OCI-LY7 (cell line): ENCODE results near the gene RECK. TPM values are rescaled to one million over a fixed set of nuclear protein-coding genes. Genes with fewer than 3 reads are reported as not detected.

Experiments
- BruUV-seq: library from RNA; stranded (reverse); fragments of 400-500 nt; replicated peaks from 2 replicates; lab custom pipeline; 2021; lab: Mats Ljungman, UMichigan
- CTCF ChIA-PET: fragments of 300-600 bp; sonication (Branson Sonifier 250); formaldehyde crosslinking; loops from one replicate; lab custom pipeline; 2022; ENCODE audit warnings: antibody characterized with exemption; ENCODE audit not compliant: unreplicated experiment; lab: Charles Lee
- POLR2A ChIA-PET: fragments of 300-600 bp; sonication (Branson Sonifier 250); formaldehyde crosslinking; loops from one replicate; lab custom pipeline; 2022; ENCODE audit warnings: antibody characterized with exemption; lab: Charles Lee
- DNase-seq: peaks from one replicate; pipeline ENCODE4 v3.0.0-alpha.2; 2015; ENCODE audit warnings: low spot score
- H2AFZ ChIP-seq: fragments of 200-600 bp; sonication (generic), shearing (Covaris generic); 2 replicates; pipeline ENCODE4 v1.6.1; 2014; ENCODE audit warnings: mild to moderate bottlenecking, antibody characterized with exemption, low read length, moderate library complexity
- H3K27ac ChIP-seq: fragments of 200-600 bp; sonication (generic); 2 replicates; pipeline ENCODE4 v1.5.1; 2014; ENCODE audit warnings: mixed run types, low read depth, mild to moderate bottlenecking, moderate library complexity, low read length, inconsistent platforms; ENCODE audit not compliant: poor library complexity, severe bottlenecking
- H3K36me3 ChIP-seq: fragments of 200-600 bp; sonication (generic); 2 replicates; pipeline ENCODE4 v1.6.1; 2014; ENCODE audit warnings: mild to moderate bottlenecking, antibody characterized with exemption, low read length, moderate library complexity, mixed read lengths; ENCODE audit not compliant: insufficient read depth
- H3K4me1 ChIP-seq: fragments of 200-600 bp; sonication (generic); 2 replicates; pipeline ENCODE4 v1.5.1; 2014; ENCODE audit warnings: mild to moderate bottlenecking, low read length; ENCODE audit not compliant: insufficient read depth, poor library complexity, severe bottlenecking
- H3K4me2 ChIP-seq: fragments of 200-600 bp; sonication (generic); 2 replicates; pipeline ENCODE4 v1.6.1; 2014; ENCODE audit warnings: mild to moderate bottlenecking, low read length
- H3K4me3 ChIP-seq: fragments of 200-600 bp; sonication (generic); 2 replicates; pipeline ENCODE4 v1.5.1; 2014; ENCODE audit warnings: mild to moderate bottlenecking, low read depth, low read length; ENCODE audit not compliant: poor library complexity, severe bottlenecking
- H3K79me2 ChIP-seq: fragments of 200-600 bp; sonication (generic); 2 replicates; pipeline ENCODE4 v1.6.1; 2016; ENCODE audit warnings: low read depth, mild to moderate bottlenecking, low read length, moderate library complexity, mixed read lengths; ENCODE audit not compliant: insufficient read depth
- H3K9me2 ChIP-seq: fragments of 200-600 bp; sonication (generic); 2 replicates; pipeline ENCODE4 v1.6.1; 2016; ENCODE audit warnings: mild to moderate bottlenecking, low read length, mixed read lengths; ENCODE audit not compliant: insufficient read depth
- H3K9me3 ChIP-seq: fragments of 200-600 bp; sonication (generic); 2 replicates; pipeline ENCODE4 v1.6.1; 2014; ENCODE audit warnings: mild to moderate bottlenecking, mixed run types, low read length, mixed read lengths
- H4K20me1 ChIP-seq: fragments of 200-600 bp; sonication (generic); 2 replicates; pipeline ENCODE4 v1.6.1; 2014; ENCODE audit warnings: mild to moderate bottlenecking, antibody characterized with exemption, low read length, moderate library complexity, mixed read lengths; ENCODE audit not compliant: insufficient read depth
- EZH2phosphoT487 ChIP-seq: fragments of 200-600 bp; sonication (generic); IDR thresholded peaks from 2 replicates; pipeline ENCODE4 v1.6.1; 2018; ENCODE audit warnings: low read depth, borderline replicate concordance, mild to moderate bottlenecking, mixed run types, antibody characterized with exemption, low read length, moderate library complexity, mixed read lengths
- intact Hi-C: fragments of 100-400 bp; cut with micrococcal nuclease; formaldehyde crosslinking; loops from one replicate; pipeline ENCODE4 v1.10.0; 2022; ENCODE audit not compliant: unreplicated experiment
- total RNA-seq, 2 experiments: library from RNA; depleted of rRNA in 1 of 2; stranded (reverse); fragments of >200 nt in 1 of 2; shearing (Covaris generic) in 1 of 2; gene quantifications; 2 replicates each; pipeline ENCODE4 v1.2.3, GENCODE V29; 2014 to 2022
- TF ChIP-seq, protein P1 (sequence below): fragments of 200-600 bp; sonication (generic); conservative IDR thresholded peaks from 2 replicates; pipeline ENCODE4 v1.5.1; 2014; ENCODE audit warnings: mild to moderate bottlenecking, antibody characterized with exemption, low read length, moderate library complexity, mixed read lengths

The RECK gene
- total RNA-seq, 2 experiments from 2014 or later = 3.0 to 6.5 TPM

GRCh38 chr9:36018891-36019720 is 17.6 kb upstream of the RECK start:
- TF ChIP-seq EZH2phosphoT487 = no peak
- TF ChIP-seq, protein P1, sequence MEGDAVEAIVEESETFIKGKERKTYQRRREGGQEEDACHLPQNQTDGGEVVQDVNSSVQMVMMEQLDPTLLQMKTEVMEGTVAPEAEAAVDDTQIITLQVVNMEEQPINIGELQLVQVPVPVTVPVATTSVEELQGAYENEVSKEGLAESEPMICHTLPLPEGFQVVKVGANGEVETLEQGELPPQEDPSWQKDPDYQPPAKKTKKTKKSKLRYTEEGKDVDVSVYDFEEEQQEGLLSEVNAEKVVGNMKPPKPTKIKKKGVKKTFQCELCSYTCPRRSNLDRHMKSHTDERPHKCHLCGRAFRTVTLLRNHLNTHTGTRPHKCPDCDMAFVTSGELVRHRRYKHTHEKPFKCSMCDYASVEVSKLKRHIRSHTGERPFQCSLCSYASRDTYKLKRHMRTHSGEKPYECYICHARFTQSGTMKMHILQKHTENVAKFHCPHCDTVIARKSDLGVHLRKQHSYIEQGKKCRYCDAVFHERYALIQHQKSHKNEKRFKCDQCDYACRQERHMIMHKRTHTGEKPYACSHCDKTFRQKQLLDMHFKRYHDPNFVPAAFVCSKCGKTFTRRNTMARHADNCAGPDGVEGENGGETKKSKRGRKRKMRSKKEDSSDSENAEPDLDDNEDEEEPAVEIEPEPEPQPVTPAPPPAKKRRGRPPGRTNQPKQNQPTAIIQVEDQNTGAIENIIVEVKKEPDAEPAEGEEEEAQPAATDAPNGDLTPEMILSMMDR = no peak
- no peaks in the 10 kb centered on the region for H3K9me2 ChIP-seq
- intact Hi-C loops = no loop called here
- H3K4me3 ChIP-seq = no peak overlapping the region
- no TSS peak for BruUV-seq
- H4K20me1 ChIP-seq = no peaks in the 10 kb centered on the region
- no peak for DNase-seq
- H3K9me3 ChIP-seq = no peaks in the 10 kb centered on the region
- no peaks in the 10 kb centered on the region for H3K79me2 ChIP-seq
- H3K27ac ChIP-seq = no peak overlapping the region
- no peak overlapping the region for H2AFZ ChIP-seq
- H3K4me1 ChIP-seq = no peaks in the 10 kb centered on the region
- no peak overlapping the region for H3K4me2 ChIP-seq
- CTCF ChIA-PET = no interaction called here
- H3K36me3 ChIP-seq = no peaks in the 10 kb centered on the region
- POLR2A ChIA-PET = no interaction called here

DNA sequence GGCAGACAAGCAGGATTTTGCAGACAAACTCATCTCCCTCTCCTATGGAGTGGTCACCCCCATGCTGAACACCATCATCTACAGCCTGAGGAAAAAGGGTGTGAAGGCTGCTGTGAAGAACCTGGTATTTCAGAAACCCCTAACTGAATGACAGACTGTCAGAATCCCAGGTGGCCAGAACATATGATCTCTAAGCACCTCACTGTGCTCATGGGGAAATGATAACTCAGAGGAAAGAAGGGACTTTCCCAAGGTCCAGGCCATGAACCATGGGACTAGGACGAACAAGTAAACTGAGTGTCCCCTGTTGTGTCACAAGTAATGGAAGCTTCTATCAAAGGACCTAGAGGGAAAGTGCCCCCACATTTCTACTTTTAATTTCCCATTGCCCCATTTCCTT is 14.7 kb upstream of the RECK start:
- H3K4me1 ChIP-seq = no peaks in the 10 kb centered on the region
- H3K36me3 ChIP-seq = no peaks in the 10 kb centered on the region
- no peak overlapping the region for H3K4me2 ChIP-seq
- TF ChIP-seq, protein P1 = no peak
- no peak for TF ChIP-seq EZH2phosphoT487
- H3K9me3 ChIP-seq = no peaks in the 10 kb centered on the region
- no TSS peak for BruUV-seq
- no peak overlapping the region for H3K4me3 ChIP-seq
- CTCF ChIA-PET = interaction anchor here (1.0 kb wide), 1 partner anchor 14 kb away, joined by 3 read pairs; no protein-coding TSS in a partner anchor
- no peak overlapping the region for H3K27ac ChIP-seq
- POLR2A ChIA-PET = no interaction called here
- DNase-seq = no peak
- intact Hi-C loops = loop anchor here (2.0 to 10.0 kb wide), 2 partner anchors 13 to 227 kb away; partner anchors contain the start of gene NPR2
- H3K79me2 ChIP-seq = no peaks in the 10 kb centered on the region
- no peak overlapping the region for H2AFZ ChIP-seq
- H3K9me2 ChIP-seq = no peaks in the 10 kb centered on the region
- no peaks in the 10 kb centered on the region for H4K20me1 ChIP-seq
